HG02759 (cell line): ENCODE data around the gene TIMM22.
"Not testable (repeated sequence)": the region's sequence is repeated elsewhere in the genome, so short reads cannot be mapped to it uniquely, and the experiment has no call there.

Experiments used
- ATAC-seq: cut with Tn5 transposase; IDR thresholded peaks from one replicate; pipeline ENCODE4 v1.9.1; 2021; ENCODE audit warnings: mild to moderate bottlenecking, moderate library complexity; ENCODE audit not compliant: unreplicated experiment

Gene TIMM22

GRCh38 chr17:1037238-1037879 lies 40.4 kb downstream of the TIMM22 start:
- ATAC-seq, result no peak

DNA sequence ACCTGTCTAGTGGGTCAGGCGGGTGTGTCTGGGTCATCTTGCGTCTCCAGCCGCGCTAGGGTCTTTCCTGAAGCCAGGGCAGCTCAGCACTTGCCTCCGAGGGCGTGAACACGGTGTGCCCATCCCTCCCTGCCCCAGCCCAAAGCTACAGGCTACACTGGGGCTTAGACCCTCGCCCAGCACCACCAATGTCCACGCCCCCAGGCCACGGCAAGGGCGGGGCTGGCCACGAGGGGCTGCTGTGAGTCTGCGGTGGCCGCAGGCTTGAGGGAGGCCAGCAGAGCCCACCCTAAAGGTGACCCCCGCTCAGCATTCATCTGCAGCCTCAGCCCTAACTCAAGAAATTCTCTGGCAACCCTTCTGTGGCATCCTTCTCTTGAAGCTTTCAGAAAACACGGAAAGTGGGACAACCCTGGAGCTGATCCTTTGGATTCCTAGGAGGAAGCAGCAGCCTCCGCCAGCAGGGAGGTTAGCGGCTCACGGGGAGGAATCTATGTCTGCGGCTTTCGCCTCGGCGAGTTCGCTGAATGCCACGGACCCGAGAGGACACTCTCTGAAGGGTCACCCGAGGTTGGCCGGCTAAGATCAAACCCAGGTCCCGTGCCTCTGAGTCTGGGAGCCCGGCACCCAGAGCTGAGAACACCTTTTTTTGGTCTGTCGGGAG lies 41.7 kb downstream of the TIMM22 start:
- no peak for ATAC-seq

DNA sequence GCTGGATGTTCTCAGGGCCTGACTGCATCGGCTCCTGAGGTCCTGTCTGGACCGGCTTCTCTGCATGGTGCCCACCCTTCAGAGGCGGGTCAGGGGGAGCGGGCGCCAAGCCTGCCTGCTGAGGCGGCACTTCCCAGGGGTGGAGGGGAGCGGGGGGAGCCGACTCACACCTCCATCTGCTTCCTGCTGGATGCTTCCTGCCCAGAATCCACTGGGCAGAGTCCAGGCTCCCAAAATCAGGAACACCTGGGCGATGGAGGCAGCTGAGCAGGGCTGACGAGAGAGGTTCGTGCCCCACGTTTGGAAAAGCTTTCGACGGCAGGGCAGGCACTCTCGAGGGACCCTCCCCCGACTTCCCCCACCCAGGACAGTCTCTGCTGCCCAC lies 42.2 kb downstream of the TIMM22 start:
- no peak for ATAC-seq

DNA sequence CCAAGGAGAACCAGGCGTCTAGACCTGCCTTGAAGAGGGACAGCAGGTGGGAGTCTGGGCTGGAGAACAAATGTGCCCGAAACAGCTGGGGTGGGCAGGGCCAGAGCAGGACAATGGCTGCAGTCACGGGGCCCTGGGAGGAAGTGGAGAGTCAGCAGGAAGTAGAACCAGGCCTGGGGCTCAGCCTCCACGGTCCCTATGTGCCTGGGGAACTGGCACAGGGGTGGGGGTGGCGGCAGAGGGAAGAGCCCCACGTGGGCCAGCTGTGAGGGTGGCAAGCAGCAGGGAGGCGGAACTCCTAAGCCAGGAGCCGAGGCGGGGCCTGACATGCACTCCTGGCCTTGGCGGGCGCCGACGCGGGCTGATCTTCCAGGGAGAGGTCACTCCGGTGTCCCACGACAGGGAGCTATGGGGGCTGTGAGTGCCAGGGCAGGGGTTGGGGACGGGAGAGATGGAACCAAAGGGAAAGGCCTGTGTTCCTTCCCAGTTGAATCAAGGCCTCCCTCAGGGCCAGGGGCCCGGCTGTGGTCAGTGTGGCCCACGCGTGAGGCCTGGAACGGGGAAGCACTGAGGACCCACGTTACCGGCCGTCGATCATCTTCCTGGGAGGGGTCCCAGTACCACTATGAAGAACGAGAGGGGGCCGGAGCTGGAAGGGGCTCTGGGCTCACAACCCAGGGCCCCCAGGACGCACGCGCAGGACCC lies 42.7 kb downstream of the TIMM22 start:
- ATAC-seq, result no peak

- ATAC-seq, result no peak
These were observed 43.3 kb downstream of the TIMM22 start for GRCh38 chr17:1040216-1040600.

GRCh38 chr17:1041746-1042145 lies 44.8 kb downstream of the TIMM22 start:
- no peak for ATAC-seq

- no peak for ATAC-seq
These were observed 45.6 kb downstream of the TIMM22 start for GRCh38 chr17:1042486-1042885.

DNA sequence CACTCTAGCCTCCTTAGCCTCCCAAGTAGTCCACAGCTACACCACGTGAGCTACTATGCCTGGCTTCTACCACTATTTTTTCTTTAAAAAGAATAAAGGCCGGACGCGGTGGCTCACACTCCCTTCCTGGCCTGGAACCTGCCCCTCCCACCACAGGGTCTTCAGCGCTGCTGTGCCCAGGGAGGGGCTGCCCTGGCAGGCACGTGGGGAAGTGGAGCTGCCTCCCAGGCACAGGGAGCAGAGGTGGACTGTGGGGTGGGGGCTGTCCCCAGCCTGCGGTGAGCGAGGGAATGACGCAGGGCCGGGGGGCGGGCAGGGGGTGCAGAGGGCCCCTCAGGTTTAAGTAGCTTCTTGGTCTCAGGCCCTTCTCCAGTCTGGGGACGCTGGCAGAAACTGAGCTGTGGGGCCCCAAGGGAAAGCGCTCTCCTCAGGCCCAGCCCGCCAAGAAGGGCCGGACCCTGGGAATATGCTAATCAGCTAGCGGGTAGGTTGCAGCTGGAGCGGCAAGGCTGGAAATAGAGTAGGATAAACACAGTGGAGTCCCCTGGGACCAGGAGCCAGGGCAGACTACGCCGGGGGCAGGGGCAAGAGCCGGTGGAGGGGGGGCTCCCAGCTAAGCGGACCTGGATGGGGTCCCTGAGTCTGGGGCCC lies 46.8 kb downstream of the TIMM22 start:
- no peak for ATAC-seq

- not testable (repeated sequence) for ATAC-seq
These were observed 47.6 kb downstream of the TIMM22 start for GRCh38 chr17:1044387-1045009.

GRCh38 chr17:1045456-1045855 lies 48.5 kb downstream of the TIMM22 start:
- ATAC-seq, result no peak

- ATAC-seq, result no peak
These were observed 50.4 kb downstream of the TIMM22 start for GRCh38 chr17:1047177-1047878.

GRCh38 chr17:1047879-1048470 lies 51.0 kb downstream of the TIMM22 start:
- no peak for ATAC-seq

GRCh38 chr17:1048516-1049115 lies 51.7 kb downstream of the TIMM22 start:
- not testable (repeated sequence) for ATAC-seq

GRCh38 chr17:1049446-1050225 lies 52.7 kb downstream of the TIMM22 start:
- ATAC-seq, result no peak

GRCh38 chr17:1050246-1050995 lies 53.5 kb downstream of the TIMM22 start:
- ATAC-seq, result no peak

DNA sequence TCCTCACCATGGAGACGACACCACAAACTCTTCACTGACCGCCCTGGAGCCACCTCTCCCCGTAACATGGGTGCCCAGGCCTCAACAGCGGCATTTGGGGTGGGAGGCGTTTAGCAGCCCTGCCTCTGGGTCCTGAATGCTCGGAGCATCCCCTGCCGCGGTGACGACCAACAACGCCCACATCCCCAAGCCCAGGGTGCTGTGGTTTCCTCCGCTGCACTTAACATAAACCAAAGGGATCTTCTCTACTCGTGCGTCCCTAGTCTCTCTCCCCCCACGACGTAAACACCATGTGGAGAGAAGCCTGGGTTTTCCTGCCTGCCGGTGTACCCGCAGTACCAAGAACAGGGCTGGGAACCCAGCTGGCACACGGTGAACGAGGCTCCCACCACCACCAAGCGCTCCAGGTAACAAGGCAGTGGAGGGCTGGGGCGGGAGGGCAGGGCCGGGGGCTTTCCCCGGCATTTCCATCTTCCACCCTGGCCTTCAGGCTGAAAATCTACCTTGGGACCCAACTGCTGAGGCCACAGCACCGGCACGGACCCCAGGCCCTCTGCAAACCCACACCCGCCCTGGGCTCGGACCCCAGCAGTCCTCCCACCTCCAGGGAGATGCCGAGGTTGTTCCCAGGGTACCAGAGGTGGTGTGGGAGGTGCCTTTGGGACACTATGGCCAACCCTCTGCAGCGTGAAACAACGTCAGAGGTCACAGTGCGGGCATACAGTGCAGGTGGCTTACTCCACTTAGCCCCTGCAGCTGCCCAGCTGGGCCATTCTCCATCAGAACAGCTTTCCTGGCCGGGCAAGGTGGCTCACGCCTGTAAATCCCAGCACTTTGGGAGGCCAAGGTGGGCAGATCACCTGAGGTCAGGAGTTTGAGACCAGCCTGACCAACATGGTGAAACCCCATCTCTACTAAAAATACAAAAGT lies 54.3 kb downstream of the TIMM22 start:
- ATAC-seq, result no peak
